Measurements from ENCODE around the gene CCNY. TPM values are rescaled to one million over a fixed set of nuclear protein-coding genes. Genes with fewer than 3 reads are reported as not detected.
A peak's percentile ranks its signal among the peaks of the same experiment; 100 is the strongest.

Gene CCNY
- total RNA-seq, 2 donors from 2014 or later, result 60.5 to 65.9 TPM

DNA sequence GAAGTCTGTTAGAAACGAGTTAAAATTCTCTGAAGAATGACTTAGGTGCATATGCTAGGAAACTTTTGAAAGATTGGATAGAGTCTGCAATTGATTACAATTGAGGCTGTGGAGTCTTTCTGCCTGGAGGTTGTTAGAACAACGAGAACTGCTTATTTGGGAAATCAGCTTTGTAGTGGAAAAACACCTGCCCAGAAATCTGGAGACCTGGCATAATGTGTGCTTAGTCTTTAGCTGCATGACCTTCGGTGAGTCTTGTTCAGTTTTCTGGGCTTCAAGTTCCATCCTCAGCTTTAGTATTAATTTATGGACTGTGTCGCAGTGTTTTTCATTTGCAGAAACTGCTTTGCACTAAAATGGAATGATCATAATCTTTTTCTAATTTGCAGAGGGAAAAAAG lies 31.7 kb downstream of the CCNY start:
- no peak overlapping the region for H3K27ac Mint-ChIP-seq
- Histone ChIP-seq H3K27me3 (ENCODE audit: control insufficient read depth, insufficient read depth, low read length, poor library complexity, severe bottlenecking) (no peaks in the 10 kb centered on the region), H3K27ac (ENCODE audit: low read depth, low read length) (no peak overlapping the region), H3K36me3 (ENCODE audit: control insufficient read depth, insufficient read depth, low read length) (no peaks in the 10 kb centered on the region), H3K9ac (ENCODE audit: extremely low read depth, low read length, poor library complexity, severe bottlenecking) (no peak overlapping the region), H3K4me1 (ENCODE audit: control insufficient read depth, insufficient read depth, low read length) (peaks cover 6% of the 10 kb centered on the region), H3K9me3 (ENCODE audit: control insufficient read depth, low read length) (no peaks in the 10 kb centered on the region), H3K4me3 (ENCODE audit: low read length) (no peak overlapping the region)
- WGBS, 2 experiments (ENCODE audit: insufficient coverage in 1 of 2, insufficient read length in 1 of 2), result 90 to 100% methylated on average over 4 of the region's 4 CpGs
- H3K9me3 Mint-ChIP-seq, result peaks cover 2% of the 10 kb centered on the region
- no peak overlapping the region for H3K4me3 Mint-ChIP-seq
- no peaks in the 10 kb centered on the region for H3K27me3 Mint-ChIP-seq (ENCODE audit: insufficient read depth)
- TF ChIP-seq, protein P1, sequence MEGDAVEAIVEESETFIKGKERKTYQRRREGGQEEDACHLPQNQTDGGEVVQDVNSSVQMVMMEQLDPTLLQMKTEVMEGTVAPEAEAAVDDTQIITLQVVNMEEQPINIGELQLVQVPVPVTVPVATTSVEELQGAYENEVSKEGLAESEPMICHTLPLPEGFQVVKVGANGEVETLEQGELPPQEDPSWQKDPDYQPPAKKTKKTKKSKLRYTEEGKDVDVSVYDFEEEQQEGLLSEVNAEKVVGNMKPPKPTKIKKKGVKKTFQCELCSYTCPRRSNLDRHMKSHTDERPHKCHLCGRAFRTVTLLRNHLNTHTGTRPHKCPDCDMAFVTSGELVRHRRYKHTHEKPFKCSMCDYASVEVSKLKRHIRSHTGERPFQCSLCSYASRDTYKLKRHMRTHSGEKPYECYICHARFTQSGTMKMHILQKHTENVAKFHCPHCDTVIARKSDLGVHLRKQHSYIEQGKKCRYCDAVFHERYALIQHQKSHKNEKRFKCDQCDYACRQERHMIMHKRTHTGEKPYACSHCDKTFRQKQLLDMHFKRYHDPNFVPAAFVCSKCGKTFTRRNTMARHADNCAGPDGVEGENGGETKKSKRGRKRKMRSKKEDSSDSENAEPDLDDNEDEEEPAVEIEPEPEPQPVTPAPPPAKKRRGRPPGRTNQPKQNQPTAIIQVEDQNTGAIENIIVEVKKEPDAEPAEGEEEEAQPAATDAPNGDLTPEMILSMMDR (conservative IDR thresholded peaks at IDR 0.05), result no peak
- H3K4me1 Mint-ChIP-seq, result peaks cover 13% of the 10 kb centered on the region
- DNase-seq, result no peak
- H3K36me3 Mint-ChIP-seq (ENCODE audit: low read depth), result no peaks in the 10 kb centered on the region

DNA sequence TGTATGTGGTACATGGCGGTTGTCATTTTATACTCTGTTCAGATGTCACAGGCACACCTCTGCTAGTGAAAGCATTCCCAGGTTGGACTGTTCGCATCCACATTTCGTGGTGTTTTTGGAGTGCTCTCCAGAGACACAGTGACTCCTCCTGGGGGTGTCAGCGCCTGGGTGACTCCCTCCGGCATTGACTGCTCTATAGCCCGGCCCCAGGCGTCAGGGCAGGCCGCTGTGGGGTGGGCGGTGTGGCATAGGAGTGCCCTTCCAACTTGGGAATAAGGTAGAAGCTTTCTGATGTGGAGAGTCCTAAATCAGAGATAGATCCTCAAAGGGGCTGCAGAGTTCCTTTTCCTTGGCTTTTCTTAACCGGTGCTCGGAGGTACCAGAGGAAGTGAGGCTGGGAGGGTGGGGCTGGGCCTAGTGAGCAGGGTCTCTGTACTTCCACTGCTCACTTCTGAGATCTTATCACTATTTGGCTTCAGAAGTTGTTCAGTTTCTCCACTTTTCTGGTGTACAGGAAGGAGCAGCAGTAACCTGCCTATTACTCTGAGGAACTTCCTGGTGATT lies 32.3 kb downstream of the CCNY start:
- WGBS, 2 experiments (ENCODE audit: insufficient coverage in 1 of 2, insufficient read length in 1 of 2), result 95 to 100% methylated on average over 2 to 11 of the region's 11 CpGs
- no peaks in the 10 kb centered on the region for H3K9me3 Mint-ChIP-seq
- H3K27ac Mint-ChIP-seq, result peak overlapping the region; percentile 44
- H3K27me3 Mint-ChIP-seq (ENCODE audit: insufficient read depth), result no peaks in the 10 kb centered on the region
- TF ChIP-seq, protein P1 (conservative IDR thresholded peaks at IDR 0.05), result no peak
- Histone ChIP-seq H3K36me3 (ENCODE audit: control insufficient read depth, insufficient read depth, low read length) (no peaks in the 10 kb centered on the region), H3K4me1 (ENCODE audit: control insufficient read depth, insufficient read depth, low read length) (peaks cover 6% of the 10 kb centered on the region), H3K9me3 (ENCODE audit: control insufficient read depth, low read length) (no peaks in the 10 kb centered on the region), H3K27ac (ENCODE audit: low read depth, low read length) (no peak overlapping the region), H3K9ac (ENCODE audit: extremely low read depth, low read length, poor library complexity, severe bottlenecking) (no peak overlapping the region), H3K4me3 (ENCODE audit: low read length) (no peak overlapping the region), H3K27me3 (ENCODE audit: control insufficient read depth, insufficient read depth, low read length, poor library complexity, severe bottlenecking) (no peaks in the 10 kb centered on the region)
- DNase-seq, result no peak
- H3K36me3 Mint-ChIP-seq (ENCODE audit: low read depth), result no peaks in the 10 kb centered on the region
- no peak overlapping the region for H3K4me3 Mint-ChIP-seq
- peaks cover 13% of the 10 kb centered on the region for H3K4me1 Mint-ChIP-seq

DNA sequence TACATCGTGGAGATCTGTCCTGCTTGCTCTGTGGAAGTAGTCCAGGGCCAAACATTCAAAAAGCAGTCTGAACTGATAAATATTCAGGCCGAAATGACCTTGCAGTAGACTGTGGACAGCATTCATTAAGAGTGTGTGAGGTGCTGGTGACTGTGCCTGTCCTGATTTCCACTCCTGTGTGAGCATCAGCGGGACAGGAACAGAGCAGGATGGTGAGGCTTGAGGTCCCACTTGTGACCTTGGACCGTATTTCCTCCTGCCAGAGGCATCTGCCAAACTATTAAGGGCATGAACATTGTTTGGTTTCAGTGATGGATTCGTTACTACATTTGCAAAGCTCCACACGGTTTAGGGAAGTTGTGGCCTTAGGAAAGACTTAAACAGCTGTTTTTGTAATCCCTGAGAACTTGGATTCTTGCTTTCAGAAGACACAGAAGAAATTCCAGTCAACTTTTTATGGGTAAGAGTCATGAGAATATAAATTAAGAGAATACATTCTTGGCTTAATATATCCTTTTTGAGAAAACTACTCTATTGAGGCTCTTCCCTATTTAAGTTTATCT lies 32.8 kb downstream of the CCNY start:
- 93 to 94% methylated on average over 6 of the region's 6 CpGs for WGBS, 2 experiments (ENCODE audit: insufficient coverage in 1 of 2, insufficient read length in 1 of 2)

More for the DNA sequence above, 32.8 kb downstream of the CCNY start:
- peaks cover 13% of the 10 kb centered on the region for H3K4me1 Mint-ChIP-seq
- H3K27ac Mint-ChIP-seq, result no peak overlapping the region
- H3K27me3 Mint-ChIP-seq (ENCODE audit: insufficient read depth), result no peaks in the 10 kb centered on the region
- Histone ChIP-seq H3K36me3 (ENCODE audit: control insufficient read depth, insufficient read depth, low read length) (no peaks in the 10 kb centered on the region), H3K27me3 (ENCODE audit: control insufficient read depth, insufficient read depth, low read length, poor library complexity, severe bottlenecking) (no peaks in the 10 kb centered on the region), H3K27ac (ENCODE audit: low read depth, low read length) (no peak overlapping the region), H3K9me3 (ENCODE audit: control insufficient read depth, low read length) (no peaks in the 10 kb centered on the region), H3K4me1 (ENCODE audit: control insufficient read depth, insufficient read depth, low read length) (peaks cover 6% of the 10 kb centered on the region), H3K4me3 (ENCODE audit: low read length) (no peak overlapping the region), H3K9ac (ENCODE audit: extremely low read depth, low read length, poor library complexity, severe bottlenecking) (no peak overlapping the region)
- TF ChIP-seq, protein P1 (conservative IDR thresholded peaks at IDR 0.05), result no peak
- no peak overlapping the region for H3K4me3 Mint-ChIP-seq
- H3K36me3 Mint-ChIP-seq (ENCODE audit: low read depth), result no peaks in the 10 kb centered on the region
- H3K9me3 Mint-ChIP-seq, result no peaks in the 10 kb centered on the region
- DNase-seq, result no peak
